Cardiac muscle cell (in vitro differentiated cells and primary cell): ENCODE results near the gene NUP93. TPM values are rescaled to one million over a fixed set of nuclear protein-coding genes. Genes with fewer than 3 reads are reported as not detected.

Experiments used
- DNase-seq, 2 donors: peaks; one replicate each; pipeline versions ENCODE4 v3.0.0 to v3.0.0-alpha.2; 2010 to 2017; ENCODE audit warnings: low read depth in 1 of 2, low spot score in 1 of 2
- H3K27ac ChIP-seq: fragments of 200-600 bp; sonication (generic); 2 replicates; pipeline ENCODE4 v1.5.1; 2016
- H3K27me3 ChIP-seq: fragments of 200-600 bp; sonication (generic); 2 replicates; pipeline ENCODE4 v1.6.0; 2016; ENCODE audit warnings: control low read depth
- H3K36me3 ChIP-seq: fragments of 200-600 bp; sonication (generic); 2 replicates; pipeline ENCODE4 v1.5.1; 2016; ENCODE audit warnings: control low read depth
- H3K4me1 ChIP-seq: fragments of 200-600 bp; sonication (generic); 2 replicates; pipeline ENCODE4 v1.8.1; 2017; ENCODE audit warnings: low read depth, mild to moderate bottlenecking, mixed run types
- H3K4me3 ChIP-seq: fragments of 200-600 bp; sonication (generic); 2 replicates; pipeline ENCODE4 v1.5.1; 2016; ENCODE audit warnings: mild to moderate bottlenecking
- H3K9me3 ChIP-seq: fragments of 200-600 bp; sonication (generic); 2 replicates; pipeline ENCODE4 v1.5.1; 2017; ENCODE audit warnings: low read depth, mild to moderate bottlenecking, control low read depth
- polyA plus RNA-seq: library from polyadenylated mRNA; unstranded; fragments of >200 nt; fragmentation: Nextera tagmentation; extraction: Ambion mirVana; gene quantifications from 2 replicates; pipeline ENCODE4 v1.2.1, GENCODE V29; 2016
- total RNA-seq: library from RNA; depleted of rRNA; stranded (reverse); fragments of >200 nt; gene quantifications from 2 replicates; pipeline ENCODE4 v1.2.3, GENCODE V29; 2016
- TF ChIP-seq, protein P1 (sequence below): IDR thresholded peaks from 2 replicates; pipeline ENCODE4 v1.5.1; 2012; ENCODE audit warnings: low read depth, mild to moderate bottlenecking, low read length

NUP93 gene
- total and polyA plus RNA-seq, 2 experiments from 2014 or later: 110 to 127 TPM

DNA sequence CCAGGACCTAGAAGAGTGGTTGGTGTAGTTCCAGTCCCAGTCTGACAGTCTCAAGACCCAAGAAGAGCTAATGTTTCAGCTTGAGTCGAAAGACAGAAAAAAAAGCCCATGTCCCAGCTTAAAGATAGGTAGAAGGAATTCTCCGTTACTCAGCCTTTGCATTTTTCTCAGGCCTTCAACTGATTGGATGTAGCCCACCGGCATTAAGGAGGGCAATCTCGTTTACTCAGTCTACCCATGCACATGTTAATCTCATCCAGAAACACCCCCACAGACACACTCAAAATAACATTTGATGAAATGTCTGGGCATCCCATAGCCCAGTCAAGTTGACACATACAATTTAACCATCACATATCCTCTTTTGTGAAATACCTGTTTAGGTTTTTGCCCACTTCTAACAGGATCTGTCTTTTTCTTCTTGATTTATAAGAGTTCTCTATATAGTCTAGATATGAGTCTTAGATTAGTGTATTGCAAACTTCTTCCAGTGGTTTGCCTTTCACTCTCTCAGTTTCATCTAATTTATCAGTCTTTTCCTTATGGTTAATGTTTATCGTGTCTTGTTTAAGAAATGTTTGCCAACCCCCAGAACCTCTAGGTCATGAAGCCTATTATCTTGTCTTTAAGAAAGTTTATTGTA lies 7.6 kb upstream of the NUP93 start:
- Histone ChIP-seq H3K9me3 (no peaks in the 10 kb centered on the region), H3K4me3 (no peak overlapping the region), H3K36me3 (no peaks in the 10 kb centered on the region), H3K4me1 (no peaks in the 10 kb centered on the region), H3K27ac (no peak overlapping the region), H3K27me3 (no peaks in the 10 kb centered on the region)
- DNase-seq: no peak
- TF ChIP-seq, protein P1, sequence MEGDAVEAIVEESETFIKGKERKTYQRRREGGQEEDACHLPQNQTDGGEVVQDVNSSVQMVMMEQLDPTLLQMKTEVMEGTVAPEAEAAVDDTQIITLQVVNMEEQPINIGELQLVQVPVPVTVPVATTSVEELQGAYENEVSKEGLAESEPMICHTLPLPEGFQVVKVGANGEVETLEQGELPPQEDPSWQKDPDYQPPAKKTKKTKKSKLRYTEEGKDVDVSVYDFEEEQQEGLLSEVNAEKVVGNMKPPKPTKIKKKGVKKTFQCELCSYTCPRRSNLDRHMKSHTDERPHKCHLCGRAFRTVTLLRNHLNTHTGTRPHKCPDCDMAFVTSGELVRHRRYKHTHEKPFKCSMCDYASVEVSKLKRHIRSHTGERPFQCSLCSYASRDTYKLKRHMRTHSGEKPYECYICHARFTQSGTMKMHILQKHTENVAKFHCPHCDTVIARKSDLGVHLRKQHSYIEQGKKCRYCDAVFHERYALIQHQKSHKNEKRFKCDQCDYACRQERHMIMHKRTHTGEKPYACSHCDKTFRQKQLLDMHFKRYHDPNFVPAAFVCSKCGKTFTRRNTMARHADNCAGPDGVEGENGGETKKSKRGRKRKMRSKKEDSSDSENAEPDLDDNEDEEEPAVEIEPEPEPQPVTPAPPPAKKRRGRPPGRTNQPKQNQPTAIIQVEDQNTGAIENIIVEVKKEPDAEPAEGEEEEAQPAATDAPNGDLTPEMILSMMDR: no peak

DNA sequence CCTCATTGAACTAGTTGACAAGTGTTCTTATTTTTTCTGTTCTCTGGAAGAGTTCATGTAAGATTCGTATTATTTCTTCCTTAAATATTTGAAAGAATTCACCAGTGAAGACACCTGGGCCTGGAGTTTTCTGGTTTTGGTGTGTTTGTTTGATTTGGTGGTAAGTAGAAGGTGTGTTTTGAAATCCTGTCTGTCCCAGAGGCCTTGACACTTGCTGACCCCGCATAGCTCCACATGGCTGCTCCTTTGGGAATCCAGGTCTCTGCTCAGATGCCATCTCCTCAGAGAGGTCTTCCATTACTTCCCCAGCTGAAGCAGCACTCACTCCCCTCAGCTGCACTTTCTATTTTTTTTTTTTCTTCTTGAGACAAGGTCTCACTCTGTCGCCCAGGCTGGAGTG lies 5.7 kb upstream of the NUP93 start:
- no peaks in the 10 kb centered on the region for H3K36me3 ChIP-seq
- DNase-seq: no peak
- H3K27ac ChIP-seq: no peak overlapping the region
- H3K4me3 ChIP-seq: no peak overlapping the region
- H3K4me1 ChIP-seq: peaks cover 9% of the 10 kb centered on the region
- TF ChIP-seq, protein P1: no peak
- no peaks in the 10 kb centered on the region for H3K9me3 ChIP-seq
- no peaks in the 10 kb centered on the region for H3K27me3 ChIP-seq

DNA sequence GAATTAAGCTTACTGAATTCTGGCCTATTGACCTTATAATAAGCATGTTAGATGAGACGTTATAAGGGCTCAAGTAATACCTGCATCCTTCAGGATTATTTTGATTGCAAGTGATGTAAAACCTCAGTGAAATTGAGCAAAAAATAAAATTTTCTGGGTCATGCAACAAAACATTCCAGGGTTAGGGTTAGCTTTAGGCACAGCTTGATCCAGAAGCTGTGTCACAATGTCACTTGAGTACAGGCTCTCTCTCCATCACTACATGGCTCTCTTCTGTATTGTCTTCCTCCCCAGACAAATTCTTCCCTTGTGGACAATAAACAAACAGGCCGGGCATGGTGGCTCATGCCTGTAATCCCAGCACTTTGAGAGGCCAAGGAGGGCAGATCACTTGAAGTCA lies 3.6 kb upstream of the NUP93 start:
- Histone ChIP-seq H3K27me3 (no peaks in the 10 kb centered on the region), H3K9me3 (no peaks in the 10 kb centered on the region), H3K36me3 (no peaks in the 10 kb centered on the region), H3K4me3 (no peak overlapping the region), H3K4me1 (peaks cover 14% of the 10 kb centered on the region), H3K27ac (no peak overlapping the region)
- TF ChIP-seq, protein P1: no peak
- no peak for DNase-seq

DNA sequence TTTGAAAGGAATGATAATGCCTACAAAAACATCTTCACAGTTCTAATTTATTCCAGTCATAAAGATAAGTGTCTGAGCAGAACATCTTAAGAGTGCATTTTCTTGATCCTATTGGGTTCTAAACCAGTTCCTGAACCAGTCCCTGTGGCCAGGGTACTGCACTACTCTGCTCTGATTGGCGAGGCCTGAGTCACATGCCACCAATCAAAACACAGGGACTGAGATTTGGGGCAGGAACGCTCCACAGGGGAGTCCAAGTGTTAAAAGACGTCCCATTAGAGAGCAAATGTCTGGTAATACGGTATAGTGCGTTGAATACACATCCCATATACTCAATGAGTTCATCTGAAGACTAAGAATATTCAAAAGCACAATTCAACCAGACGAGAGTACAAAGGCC lies 3.0 kb upstream of the NUP93 start:
- DNase-seq: no peak
- no peaks in the 10 kb centered on the region for H3K27me3 ChIP-seq
- H3K36me3 ChIP-seq: no peaks in the 10 kb centered on the region
- H3K9me3 ChIP-seq: no peaks in the 10 kb centered on the region
- TF ChIP-seq, protein P1: no peak
- H3K27ac ChIP-seq: no peak overlapping the region
- H3K4me3 ChIP-seq: no peak overlapping the region
- H3K4me1 ChIP-seq: peaks cover 14% of the 10 kb centered on the region

DNA sequence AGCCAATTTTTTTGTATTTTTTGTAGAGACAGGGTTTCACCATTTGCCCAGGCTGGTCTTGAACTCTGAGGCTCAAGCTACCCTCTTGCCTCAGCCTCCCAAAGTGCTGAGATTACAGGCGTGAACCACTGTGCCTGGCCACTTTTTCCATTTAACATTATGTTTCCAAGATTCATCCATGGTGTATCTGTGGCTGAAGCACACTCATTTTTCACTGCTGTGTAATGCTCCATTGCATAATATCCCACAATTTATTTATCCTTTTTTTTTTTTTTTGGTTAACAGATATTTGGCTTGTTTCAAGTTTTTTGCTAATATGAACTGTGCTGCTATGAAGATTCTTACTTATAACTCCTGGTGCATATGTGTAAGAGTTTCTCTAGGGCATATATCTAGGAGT lies 1.9 kb upstream of the NUP93 start:
- Histone ChIP-seq H3K36me3 (no peaks in the 10 kb centered on the region), H3K4me1 (peaks cover 14% of the 10 kb centered on the region), H3K4me3 (peak overlapping the region; percentile 60), H3K27me3 (no peaks in the 10 kb centered on the region), H3K27ac (no peak overlapping the region), H3K9me3 (no peaks in the 10 kb centered on the region)
- no peak for DNase-seq
- TF ChIP-seq, protein P1: no peak
